OCI-M1 (cell line): Measurements from ENCODE around the gene DNAH1.
A peak's percentile ranks its signal among the peaks of the same experiment; 100 is the strongest.

ENCODE experiments used
- DNase-seq: peaks from one replicate; lab custom pipeline; 2025; lab: John Stamatoyannopoulos, UW

DNAH1 gene

DNA sequence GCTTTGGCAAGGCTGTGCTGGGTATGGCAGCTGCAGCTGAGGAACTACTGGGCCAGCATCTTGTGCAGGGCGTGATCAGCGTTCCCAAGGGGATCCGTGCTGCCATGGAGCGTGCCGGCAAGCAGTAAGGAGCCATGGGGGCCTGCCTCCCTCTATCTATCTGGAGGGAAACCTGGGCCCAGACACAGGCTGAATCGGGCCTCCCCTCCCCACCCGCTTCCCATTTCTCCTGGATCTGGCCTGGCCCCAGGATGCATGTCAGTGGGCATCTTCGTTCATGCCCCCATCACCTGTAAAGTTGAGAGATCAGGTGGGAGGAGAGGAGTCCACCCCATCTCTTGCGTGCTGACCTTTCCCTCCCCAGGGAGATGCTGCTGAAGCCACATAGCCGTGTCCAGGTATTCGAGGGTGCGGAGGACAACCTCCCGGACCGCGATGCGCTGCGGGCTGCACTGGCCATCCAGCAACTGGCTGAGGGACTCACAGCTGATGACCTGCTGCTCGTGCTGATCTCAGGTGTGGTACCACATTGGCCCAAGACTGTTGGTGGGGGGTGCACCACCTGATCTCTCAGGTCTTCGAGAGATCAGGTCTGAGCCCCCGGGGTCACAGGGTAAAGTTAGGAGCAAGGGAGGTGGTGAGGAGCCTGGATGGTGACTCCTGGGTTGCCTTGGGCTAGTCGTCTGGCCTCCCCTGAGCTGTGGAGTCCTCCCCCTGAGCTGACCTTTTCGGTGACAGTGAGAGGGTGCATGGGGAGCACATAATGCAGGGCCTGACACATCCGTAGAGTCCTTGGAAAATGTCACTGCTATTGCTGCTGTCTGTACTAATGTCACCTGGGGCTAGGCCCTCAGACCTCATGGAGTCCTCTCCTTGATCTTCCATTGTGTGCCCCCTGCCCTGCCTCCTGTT lies 25.3 kb upstream of the DNAH1 start:
- DNase-seq = no peak

- DNase-seq = peak; percentile 55
Measured at GRCh38 chr3:52291508-52292181, 24.5 kb upstream of the DNAH1 start.

GRCh38 chr3:52292247-52293065 lies 23.7 kb upstream of the DNAH1 start:
- DNase-seq = no peak

GRCh38 chr3:52293491-52294319 lies 22.4 kb upstream of the DNAH1 start:
- no peak for DNase-seq

GRCh38 chr3:52294320-52295150 lies 21.6 kb upstream of the DNAH1 start:
- DNase-seq = no peak

DNA sequence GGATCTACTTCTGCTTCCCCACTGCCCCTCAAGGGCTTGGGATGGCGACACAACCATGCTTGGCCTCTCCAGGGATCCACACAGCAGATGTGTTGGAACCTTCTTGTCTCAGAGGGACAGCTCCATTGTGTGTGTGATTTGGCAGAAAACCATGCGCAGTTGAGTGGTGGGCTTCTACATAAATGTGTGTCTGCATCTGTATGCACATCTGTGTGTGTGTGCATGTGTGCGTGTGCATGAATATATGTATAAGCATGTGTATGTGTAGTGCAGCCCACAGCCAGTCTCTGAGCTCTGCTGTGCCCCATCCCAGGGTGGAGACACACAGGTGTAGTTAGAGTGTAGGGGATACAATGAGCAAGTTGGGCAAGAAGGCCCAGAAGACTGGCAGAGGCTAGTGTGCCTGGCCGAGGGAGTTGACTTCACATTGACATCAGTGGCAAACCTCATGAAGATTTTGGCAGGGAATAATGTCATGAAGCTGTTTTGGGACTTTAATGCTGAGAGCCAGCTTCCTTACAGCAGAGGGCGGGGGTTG lies 20.4 kb upstream of the DNAH1 start:
- no peak for DNase-seq

DNA sequence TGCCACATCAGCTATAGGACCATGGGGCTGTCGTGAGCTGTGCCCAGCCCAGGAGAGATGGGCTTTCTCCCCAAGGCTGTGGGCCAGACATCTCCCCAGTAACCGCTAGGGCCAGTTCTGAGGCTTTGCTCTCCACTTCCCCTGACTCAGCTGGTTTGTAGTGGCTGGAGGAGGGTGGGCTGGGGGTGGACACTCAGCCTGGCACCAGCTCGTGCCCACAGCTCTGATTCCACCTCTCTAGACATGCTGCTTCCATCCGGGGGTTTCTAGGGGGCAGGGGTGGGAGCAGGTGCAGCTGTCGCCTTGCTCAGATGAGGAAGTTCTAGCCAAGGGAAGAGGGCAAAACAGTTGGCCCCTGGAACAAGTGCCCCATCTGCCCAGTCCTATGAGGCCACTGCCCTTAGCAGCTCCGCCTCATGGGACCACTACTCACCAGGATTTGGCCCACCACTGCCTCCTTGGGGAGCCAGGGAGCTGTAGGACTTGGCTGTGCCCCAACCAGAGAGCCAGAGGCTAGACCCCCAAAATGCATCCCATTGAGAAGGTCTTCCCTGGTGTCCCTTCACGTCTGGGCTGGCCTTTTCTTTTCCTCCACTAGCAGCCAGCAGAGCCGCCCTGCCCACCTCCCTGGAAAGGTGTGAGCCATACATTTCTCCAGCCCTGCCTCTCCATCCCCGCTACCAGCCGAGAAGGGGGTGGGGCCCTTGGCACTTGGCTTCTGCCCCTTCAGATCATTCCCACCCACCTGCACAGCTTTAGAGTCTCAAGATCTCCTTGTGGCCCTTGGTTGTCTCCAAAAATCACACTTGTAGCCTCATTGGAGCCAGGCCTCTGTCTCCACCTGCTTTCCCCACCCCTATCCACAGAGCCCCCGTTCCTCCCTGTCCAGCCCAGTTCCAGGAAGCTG lies 18.6 kb upstream of the DNAH1 start:
- DNase-seq = peak; percentile 12

DNA sequence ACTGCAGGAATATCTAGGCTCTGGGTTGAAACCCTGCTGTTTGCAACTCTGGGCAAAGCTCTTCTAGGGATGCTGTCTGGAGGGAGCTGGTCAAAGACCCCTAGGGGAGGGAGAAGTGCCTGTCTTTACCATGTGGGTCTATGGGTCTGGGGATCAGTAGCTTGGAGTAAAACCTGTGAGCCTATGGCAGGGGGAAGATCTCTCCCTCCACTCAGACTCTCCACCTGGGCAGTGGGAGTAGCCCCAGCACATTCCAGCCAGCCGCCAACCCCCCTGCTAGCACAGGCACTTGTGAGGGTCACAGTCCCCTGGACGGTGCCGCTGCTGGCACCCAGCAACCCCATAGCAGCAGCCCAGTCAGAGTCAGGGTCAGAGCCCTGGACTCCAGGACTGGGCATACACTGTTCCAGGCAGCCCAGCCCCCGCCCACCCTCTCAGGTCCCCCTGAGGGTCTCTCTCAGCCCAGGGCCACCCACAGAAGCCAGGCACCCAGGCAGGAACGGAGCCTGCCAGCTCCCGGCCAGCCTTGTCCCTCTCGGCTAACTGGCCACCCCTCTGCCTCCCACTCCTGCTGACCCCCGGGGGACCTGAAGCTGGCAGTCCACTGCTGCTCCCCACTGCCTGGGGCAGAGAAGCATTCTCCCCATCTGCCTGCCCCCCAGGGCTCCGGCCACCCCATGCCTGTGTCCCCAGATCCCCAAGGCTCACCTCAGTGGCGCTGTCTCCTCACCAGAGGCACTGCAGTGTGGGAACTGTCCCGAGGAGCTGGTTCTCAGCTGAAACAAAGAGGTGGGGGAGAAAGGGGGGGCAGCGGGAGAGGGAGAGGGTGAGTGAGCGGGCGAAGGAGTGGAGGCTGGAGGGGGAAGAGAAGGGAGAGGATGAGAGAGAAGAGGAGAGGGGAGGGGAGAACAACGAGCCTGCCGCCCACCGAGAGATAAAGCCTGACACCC lies 17.7 kb upstream of the DNAH1 start:
- peak; percentile 18 for DNase-seq

DNA sequence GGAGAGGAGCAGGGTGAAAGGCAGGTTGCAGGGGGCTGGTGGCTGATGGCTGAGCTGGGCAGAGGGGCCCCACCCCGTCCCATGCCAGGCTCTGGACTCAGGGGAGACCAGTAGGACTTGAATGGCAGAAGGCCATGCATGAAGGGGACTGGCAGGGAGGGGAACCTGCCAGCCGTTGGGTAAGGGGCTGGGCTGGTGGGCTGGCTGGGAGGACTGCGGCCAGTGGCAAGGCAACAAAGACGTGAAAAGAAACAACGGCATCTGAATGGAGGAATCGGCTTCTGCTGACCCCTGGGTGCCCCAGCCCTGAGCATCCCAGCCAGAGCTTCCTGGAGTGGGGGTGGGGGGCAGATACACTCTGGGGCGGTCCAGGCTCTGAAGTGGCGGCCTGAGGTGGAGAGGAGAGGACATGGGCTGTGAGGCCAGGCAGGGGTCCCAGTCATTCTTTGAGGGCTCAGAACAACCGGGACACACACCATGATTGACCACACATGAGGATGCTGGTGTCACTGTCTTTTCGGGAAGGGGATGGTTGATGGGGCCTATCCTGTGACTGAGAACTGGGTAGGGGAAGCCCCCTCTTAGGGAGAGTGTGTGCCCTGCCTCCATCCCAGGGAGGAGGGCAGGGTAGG lies 16.8 kb upstream of the DNAH1 start:
- no peak for DNase-seq

DNA sequence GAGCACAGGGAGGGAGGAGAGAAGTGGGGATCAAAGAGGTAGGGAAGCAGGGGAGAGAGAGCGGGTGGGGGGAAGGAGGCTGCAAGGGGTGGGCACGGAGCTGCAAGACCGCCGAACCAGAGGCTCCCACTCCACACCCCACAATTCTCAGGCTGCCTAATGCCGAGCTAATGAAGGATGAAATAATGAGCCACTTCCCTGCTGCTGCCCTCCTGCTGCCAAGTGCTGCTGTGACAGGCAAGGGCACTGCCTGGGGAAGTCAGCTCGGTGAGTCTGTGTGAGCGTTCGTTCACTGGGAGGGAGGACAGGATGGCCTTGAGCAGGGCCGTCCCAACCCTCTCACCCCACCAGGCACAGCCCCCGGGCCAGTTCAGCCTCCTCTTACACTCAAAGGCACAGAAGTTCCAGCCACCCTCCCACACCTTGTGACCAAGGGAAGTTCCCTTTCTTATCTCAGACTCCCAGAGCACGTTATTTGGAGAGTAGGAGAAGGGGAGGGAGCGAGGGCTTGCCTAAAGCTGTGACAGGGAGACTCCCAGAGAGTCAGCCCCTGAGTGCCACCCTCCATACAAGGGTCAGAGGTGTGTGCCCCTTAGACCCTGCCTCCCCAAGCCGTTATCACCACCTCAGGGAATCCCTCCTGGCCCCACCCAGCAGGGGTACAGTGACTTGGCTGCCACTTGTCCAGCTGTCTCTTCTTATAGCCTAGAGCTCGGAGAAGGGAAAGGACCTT lies 16.1 kb upstream of the DNAH1 start:
- DNase-seq = peak; percentile 98

GRCh38 chr3:52302426-52303145 lies 13.5 kb upstream of the DNAH1 start:
- DNase-seq = no peak

DNA sequence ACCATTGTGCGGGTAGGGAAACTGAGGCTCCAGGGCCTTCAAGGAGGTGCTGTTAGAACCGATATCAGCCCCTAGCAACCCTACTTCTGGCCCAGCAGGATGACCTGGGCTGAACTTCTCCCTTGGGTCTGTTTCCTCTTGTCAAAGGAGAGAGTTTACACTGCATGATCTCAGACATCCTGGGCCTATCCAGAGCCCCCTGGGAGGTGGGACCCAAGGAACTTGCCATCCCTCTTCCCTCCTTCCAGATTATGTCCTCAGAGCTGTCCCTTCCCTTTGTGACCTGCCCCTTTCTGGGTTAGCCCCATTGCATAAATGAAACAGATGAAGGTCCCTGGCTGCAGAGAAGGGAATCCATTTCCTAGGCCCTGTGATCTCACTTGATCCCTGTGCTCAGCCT lies 12.3 kb upstream of the DNAH1 start:
- no peak for DNase-seq

- no peak for DNase-seq
Measured at GRCh38 chr3:52305926-52306325, 10.2 kb upstream of the DNAH1 start.

- DNase-seq = no peak
Measured at GRCh38 chr3:52306978-52307377, 9.1 kb upstream of the DNAH1 start.

DNA sequence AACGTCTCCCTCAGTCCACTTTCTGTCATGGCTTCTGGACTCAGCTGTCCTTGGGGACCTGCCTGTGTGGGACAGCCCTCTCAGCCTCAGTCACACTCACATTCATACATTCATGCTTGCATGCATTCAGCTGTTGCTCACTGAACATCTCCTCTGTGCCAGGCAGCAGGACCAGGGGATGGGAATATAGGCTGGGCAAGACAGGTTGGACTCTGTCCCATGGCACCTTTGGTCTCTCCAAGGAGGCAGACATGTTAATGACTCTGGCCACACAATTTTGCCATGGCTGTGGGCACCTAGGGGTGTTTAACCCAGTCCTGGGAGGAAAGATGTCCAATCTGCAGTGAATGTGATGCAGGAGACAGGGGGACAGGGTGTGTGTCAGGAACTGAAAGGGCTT lies 7.8 kb upstream of the DNAH1 start:
- no peak for DNase-seq

DNA sequence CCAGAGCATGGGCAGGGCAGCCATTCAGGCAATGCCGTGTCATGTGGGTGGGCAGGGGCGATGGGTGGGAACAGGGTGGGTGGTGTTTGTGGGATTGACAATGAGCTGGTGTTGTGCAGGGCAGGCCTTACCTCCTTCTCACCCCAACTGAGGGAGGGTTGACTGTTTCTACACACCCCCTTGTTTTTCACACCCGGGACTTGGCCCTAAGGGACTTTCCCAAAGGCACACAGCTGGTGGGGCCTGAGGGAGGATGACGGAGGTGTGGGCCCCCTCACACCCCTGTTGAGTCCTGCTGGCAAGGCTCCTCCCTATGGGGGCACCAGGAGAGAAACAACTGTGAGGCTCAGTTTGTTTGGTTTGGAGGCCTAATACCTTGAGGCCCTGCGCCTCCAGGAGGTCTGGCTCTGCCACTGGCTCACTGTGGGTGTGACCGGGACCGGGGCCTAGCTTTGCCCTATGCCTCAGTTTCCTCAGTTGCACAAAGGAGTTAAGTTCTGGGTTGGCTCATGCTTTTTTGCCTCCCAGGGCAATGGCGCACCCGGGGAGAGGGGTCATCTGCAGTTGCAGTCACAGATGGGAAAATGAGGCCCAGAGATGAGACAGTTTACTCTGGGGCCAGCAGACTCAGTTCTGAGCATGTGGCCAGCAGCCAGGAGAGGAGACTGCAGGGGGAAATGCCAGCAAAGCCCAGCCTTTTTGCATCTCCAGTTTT lies 5.1 kb upstream of the DNAH1 start:
- no peak for DNase-seq
